ENCODE results near the gene PDCD11.

PDCD11 gene

GRCh38 chr10:103450201-103450695 lies 53.8 kb downstream of the PDCD11 start:
- no peak for DNase-seq

- no peak for DNase-seq
Measured at GRCh38 chr10:103451091-103451813, 54.8 kb downstream of the PDCD11 start.

GRCh38 chr10:103451831-103452505 lies 55.5 kb downstream of the PDCD11 start, which contains the start of gene CALHM2:
Gene CALHM2, minus strand, starts transcription at chr10:103452370. Its CDS starts 2,429 bp downstream, at chr10:103449941.
- DNase-seq, result peak; percentile 38

- no peak for DNase-seq
Measured at GRCh38 chr10:103452506-103453230, 56.2 kb downstream of the PDCD11 start.

GRCh38 chr10:103454026-103454425 lies 57.6 kb downstream of the PDCD11 start:
- no peak for DNase-seq

GRCh38 chr10:103455235-103455634 lies 58.8 kb downstream of the PDCD11 start:
- DNase-seq, result no peak

GRCh38 chr10:103456074-103456660 lies 59.7 kb downstream of the PDCD11 start:
- DNase-seq, result no peak

GRCh38 chr10:103457176-103457712 lies 60.8 kb downstream of the PDCD11 start:
- DNase-seq, result no peak

GRCh38 chr10:103457896-103458583 lies 61.6 kb downstream of the PDCD11 start:
- no peak for DNase-seq

- no peak for DNase-seq
Measured at GRCh38 chr10:103458720-103459119, 62.3 kb downstream of the PDCD11 start, which contains the start of gene CALHM1. Gene CALHM1, minus strand, starts transcription at chr10:103458900. Its CDS starts 149 bp downstream, at chr10:103458751.

- no peak for DNase-seq
Measured at GRCh38 chr10:103459615-103460014, 63.2 kb downstream of the PDCD11 start.

GRCh38 chr10:103463499-103463898 lies 67.1 kb downstream of the PDCD11 start:
- no peak for DNase-seq

- no peak for DNase-seq
Measured at GRCh38 chr10:103465411-103466179, 69.2 kb downstream of the PDCD11 start.

GRCh38 chr10:103466734-103467133 lies 70.3 kb downstream of the PDCD11 start:
- DNase-seq, result no peak

GRCh38 chr10:103467406-103467805 lies 71.0 kb downstream of the PDCD11 start:
- no peak for DNase-seq

GRCh38 chr10:103469201-103469600 lies 72.8 kb downstream of the PDCD11 start:
- no peak for DNase-seq

GRCh38 chr10:103470761-103471653 lies 74.6 kb downstream of the PDCD11 start:
- DNase-seq, result peak; percentile 27

GRCh38 chr10:103472005-103472404 lies 75.6 kb downstream of the PDCD11 start:
- DNase-seq, result no peak

- no peak for DNase-seq
Measured at GRCh38 chr10:103473261-103473671, 76.8 kb downstream of the PDCD11 start.

- no peak for DNase-seq
Measured at GRCh38 chr10:103474077-103474476, 77.7 kb downstream of the PDCD11 start.

All from activated gamma-delta T cell (primary cell).